ENCODE data around the gene TOR1B.

TOR1B gene

DNA sequence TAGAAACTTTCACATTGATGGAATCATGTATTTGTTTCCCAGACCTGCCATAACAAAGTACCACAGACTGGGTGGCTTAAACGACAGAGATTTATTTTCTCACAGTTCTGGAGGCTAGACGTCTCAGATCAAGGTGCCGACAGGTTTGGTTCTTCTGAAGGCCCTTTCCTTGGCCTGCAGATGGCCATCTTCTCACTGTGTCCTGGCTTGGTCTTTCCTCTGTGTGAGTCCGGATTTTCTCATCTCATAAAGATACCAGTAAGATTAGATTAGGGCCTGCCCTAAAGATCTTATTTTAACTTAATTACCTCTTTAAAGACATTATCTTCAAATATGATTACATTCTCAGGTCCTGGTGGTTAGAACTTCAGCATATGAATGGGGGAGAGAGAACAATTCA is 38.1 kb downstream of the TOR1B start:
- H3K27me3 Mint-ChIP-seq (ENCODE audit: low read depth, poor library complexity) = no peaks in the 10 kb centered on the region
- TF ChIP-seq, protein P1, sequence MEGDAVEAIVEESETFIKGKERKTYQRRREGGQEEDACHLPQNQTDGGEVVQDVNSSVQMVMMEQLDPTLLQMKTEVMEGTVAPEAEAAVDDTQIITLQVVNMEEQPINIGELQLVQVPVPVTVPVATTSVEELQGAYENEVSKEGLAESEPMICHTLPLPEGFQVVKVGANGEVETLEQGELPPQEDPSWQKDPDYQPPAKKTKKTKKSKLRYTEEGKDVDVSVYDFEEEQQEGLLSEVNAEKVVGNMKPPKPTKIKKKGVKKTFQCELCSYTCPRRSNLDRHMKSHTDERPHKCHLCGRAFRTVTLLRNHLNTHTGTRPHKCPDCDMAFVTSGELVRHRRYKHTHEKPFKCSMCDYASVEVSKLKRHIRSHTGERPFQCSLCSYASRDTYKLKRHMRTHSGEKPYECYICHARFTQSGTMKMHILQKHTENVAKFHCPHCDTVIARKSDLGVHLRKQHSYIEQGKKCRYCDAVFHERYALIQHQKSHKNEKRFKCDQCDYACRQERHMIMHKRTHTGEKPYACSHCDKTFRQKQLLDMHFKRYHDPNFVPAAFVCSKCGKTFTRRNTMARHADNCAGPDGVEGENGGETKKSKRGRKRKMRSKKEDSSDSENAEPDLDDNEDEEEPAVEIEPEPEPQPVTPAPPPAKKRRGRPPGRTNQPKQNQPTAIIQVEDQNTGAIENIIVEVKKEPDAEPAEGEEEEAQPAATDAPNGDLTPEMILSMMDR (IDR thresholded peaks at IDR 0.05) = no peak
- H3K9me3 Mint-ChIP-seq = no peaks in the 10 kb centered on the region
- H3K27ac Mint-ChIP-seq = no peak overlapping the region
- no peak overlapping the region for H3K4me3 Mint-ChIP-seq
- H3K36me3 Mint-ChIP-seq (ENCODE audit: low read depth) = peaks cover 11% of the 10 kb centered on the region
- no peak for DNase-seq
- H3K4me1 Mint-ChIP-seq = peaks cover 30% of the 10 kb centered on the region

DNA sequence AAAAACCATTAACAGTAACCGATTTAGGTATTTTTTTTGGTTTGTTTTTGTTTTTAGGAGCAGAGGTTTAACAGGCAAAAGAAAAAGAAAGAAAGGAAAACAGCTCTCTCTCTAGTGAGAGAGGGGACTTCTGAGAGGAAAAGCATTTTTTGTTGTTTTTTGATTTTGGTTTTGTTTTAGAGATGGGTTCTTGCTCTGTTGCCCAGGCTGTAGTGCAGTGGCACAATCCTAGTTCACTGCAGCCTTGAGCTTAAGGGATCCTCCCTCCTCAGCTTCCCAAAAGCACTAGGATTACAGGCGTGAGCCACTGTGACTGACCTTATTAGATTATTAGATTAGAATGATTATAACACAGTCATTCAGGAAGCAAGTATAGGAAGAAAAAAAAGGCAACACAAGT is 42.4 kb downstream of the TOR1B start:
- no peak overlapping the region for H3K27ac Mint-ChIP-seq
- H3K27me3 Mint-ChIP-seq (ENCODE audit: low read depth, poor library complexity) = no peaks in the 10 kb centered on the region
- peaks cover 7% of the 10 kb centered on the region for H3K4me1 Mint-ChIP-seq
- H3K4me3 Mint-ChIP-seq = no peak overlapping the region
- no peaks in the 10 kb centered on the region for H3K9me3 Mint-ChIP-seq
- DNase-seq = no peak
- TF ChIP-seq, protein P1 (IDR thresholded peaks at IDR 0.05) = no peak
- peaks cover 12% of the 10 kb centered on the region for H3K36me3 Mint-ChIP-seq (ENCODE audit: low read depth)

DNA sequence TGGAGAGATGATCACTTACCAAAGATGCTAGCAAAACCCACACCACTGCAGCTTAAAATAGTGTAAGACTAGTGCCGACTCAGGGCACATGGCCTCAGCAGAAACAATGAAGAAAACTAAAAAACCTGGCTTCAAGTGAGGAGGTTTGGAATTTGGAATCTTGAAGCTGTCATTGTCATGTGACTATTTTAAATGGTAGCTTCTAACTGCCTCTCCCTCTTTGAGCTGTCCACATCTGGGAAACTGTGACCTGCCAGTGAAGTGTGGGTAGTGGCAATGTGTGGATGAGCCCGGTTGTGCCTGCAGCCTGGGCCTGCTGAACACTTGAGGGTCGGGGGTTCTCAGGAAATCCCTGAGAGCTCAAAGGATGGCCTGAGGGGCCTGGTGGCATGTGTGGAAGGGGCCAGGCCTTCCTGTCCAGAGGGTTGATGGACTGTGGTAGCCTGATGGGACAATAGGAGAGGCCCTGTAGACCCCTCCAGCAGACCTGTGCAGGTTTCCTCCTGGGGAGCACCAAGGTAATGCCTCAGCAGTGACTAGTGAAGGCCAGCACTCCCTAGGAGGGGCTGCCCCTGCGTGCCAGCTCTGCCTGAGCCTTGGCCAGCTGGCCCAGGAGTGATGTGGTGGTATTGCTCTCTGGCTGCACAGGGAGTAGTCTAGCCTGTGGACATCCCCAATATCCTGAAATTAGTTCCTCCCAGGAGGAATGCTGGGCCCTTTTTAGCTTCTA is 45.9 kb downstream of the TOR1B start:
- no peak for DNase-seq
- TF ChIP-seq, protein P1 (IDR thresholded peaks at IDR 0.05) = no peak
- Mint-ChIP-seq H3K27me3 (ENCODE audit: low read depth, poor library complexity) (no peaks in the 10 kb centered on the region), H3K27ac (no peak overlapping the region), H3K4me1 (peaks cover 20% of the 10 kb centered on the region), H3K36me3 (ENCODE audit: low read depth) (peaks cover 29% of the 10 kb centered on the region), H3K9me3 (no peaks in the 10 kb centered on the region), H3K4me3 (no peak overlapping the region)

DNA sequence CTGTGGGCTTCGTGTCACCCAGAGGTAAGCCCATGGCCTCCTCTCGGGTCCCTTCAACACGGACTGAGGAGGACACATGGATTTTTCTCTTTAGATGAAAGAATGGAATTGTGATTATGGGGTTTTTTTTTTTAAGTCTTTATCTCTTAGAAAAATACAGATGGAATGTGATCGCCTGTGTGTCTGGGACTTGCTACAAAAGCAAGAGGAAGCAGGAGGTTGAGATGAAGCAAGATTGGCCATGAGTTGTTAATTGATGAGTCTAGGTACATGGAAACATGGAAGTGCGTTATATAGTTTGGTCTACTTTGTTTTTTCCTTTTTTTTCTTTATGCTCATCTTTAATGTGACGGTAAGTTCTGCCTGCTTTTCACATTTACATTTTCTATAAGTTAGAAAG is 46.9 kb downstream of the TOR1B start:
- no peak overlapping the region for H3K4me3 Mint-ChIP-seq
- no peak overlapping the region for H3K27ac Mint-ChIP-seq
- TF ChIP-seq, protein P1 (IDR thresholded peaks at IDR 0.05) = no peak
- H3K36me3 Mint-ChIP-seq (ENCODE audit: low read depth) = peaks cover 39% of the 10 kb centered on the region
- H3K9me3 Mint-ChIP-seq = no peaks in the 10 kb centered on the region
- H3K27me3 Mint-ChIP-seq (ENCODE audit: low read depth, poor library complexity) = no peaks in the 10 kb centered on the region
- no peak for DNase-seq
- H3K4me1 Mint-ChIP-seq = peaks cover 20% of the 10 kb centered on the region

DNA sequence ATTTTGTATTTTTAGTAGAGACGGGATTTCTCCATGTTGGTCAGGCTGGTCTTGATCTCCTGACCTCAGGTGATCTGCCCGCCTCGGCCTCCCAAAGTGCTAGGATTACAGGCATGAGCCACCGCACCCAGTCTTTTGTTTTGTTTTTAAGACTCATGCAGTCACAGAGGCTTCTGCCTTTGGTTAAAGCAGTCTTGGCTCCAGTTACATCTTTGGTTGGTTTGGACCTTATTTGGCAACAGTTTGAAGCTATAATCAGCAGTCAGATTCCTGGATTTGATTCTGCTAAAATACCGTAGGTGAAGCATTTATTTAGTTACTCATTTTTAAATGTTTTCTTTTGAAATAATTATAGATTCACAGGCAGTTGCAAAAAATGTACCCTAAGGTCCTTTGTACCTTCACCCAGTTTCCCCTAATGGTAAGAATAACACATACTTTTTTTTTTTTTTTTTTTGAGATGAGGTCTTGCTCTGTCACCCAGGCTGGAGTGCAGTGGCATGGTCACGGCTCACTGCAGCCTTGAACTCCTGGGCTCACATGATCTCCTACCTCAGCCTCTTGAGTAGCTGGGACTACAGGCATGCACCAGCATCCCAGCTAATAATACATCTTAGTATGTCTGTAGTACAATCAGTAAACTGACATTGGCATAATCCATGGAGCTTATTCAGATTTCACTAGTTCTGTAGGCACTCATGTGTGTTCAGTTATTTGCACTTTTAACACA is 48.0 kb downstream of the TOR1B start:
- Mint-ChIP-seq H3K27me3 (ENCODE audit: low read depth, poor library complexity) (no peaks in the 10 kb centered on the region), H3K9me3 (no peaks in the 10 kb centered on the region), H3K27ac (no peak overlapping the region), H3K4me3 (no peak overlapping the region), H3K4me1 (peaks cover 20% of the 10 kb centered on the region), H3K36me3 (ENCODE audit: low read depth) (peaks cover 50% of the 10 kb centered on the region)
- DNase-seq = no peak
- TF ChIP-seq, protein P1 (IDR thresholded peaks at IDR 0.05) = no peak
